ENCODE data around the gene GULP1.
"Not testable (repeated sequence)": the region's sequence is repeated elsewhere in the genome, so short reads cannot be mapped to it uniquely, and the experiment has no call there.

Gene GULP1

DNA sequence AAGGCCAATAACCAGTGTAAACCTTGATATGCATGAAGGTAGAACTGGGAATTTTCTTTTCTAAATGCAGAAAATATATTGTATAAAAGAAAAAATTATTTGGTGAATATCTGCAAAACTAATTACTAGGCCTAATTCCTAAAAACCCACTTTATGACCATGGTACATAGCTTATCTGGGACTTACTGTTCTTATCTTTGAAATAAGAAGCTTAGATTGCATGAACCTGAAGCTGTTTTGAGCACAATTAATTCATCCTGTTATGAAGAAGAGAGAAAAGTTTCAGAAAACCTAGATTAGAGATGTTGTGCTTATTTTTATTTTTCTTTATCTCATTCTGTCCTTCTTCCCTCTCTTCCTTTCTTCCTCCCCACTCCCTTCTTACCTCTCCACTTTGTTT lies 235.0 kb downstream of the GULP1 start:
- Histone ChIP-seq H3K4me1 (ENCODE audit: control insufficient read depth, insufficient read depth, low read length) (no peaks in the 10 kb centered on the region), H3K36me3 (ENCODE audit: control insufficient read depth, insufficient read depth, low read length) (peaks cover 30% of the 10 kb centered on the region), H3K9me3 (ENCODE audit: control insufficient read depth, insufficient read depth, low read length) (0 out of 2 replicates have a peak, but pooled peaks cover 5% of the 10 kb centered on the region), H3K27ac (ENCODE audit: low read depth, low read length) (no peak overlapping the region), H3K27me3 (ENCODE audit: control insufficient read depth, insufficient read depth, low read length) (no peaks in the 10 kb centered on the region), H3K4me3 (ENCODE audit: low read depth, low read length) (no peak overlapping the region), H3K9ac (ENCODE audit: low read depth, low read length) (no peak overlapping the region)

DNA sequence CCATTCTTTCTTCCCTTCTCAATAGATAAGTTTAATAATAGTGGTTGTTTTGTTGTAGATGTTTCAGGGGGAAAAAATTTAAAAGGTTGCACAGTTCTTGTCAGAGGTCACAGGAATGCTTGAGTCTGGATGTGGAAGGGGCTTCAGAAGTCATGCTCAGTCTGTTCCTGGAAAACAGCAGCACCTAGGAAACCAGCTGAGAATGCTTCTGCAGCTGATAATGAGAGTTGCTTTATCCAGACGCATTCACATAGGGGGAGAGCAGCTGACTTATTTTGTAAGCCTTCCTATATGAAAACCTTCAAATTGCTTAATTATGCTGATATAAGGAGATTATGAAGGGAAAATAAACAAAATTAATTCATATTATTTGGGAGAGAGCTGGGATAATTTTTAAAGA lies 235.5 kb downstream of the GULP1 start:
- Histone ChIP-seq H3K4me1 (ENCODE audit: control insufficient read depth, insufficient read depth, low read length) (no peaks in the 10 kb centered on the region), H3K27me3 (ENCODE audit: control insufficient read depth, insufficient read depth, low read length) (no peaks in the 10 kb centered on the region), H3K9me3 (ENCODE audit: control insufficient read depth, insufficient read depth, low read length) (0 out of 2 replicates have a peak, but pooled peaks cover 5% of the 10 kb centered on the region), H3K9ac (ENCODE audit: low read depth, low read length) (no peak overlapping the region), H3K27ac (ENCODE audit: low read depth, low read length) (no peak overlapping the region), H3K4me3 (ENCODE audit: low read depth, low read length) (no peak overlapping the region), H3K36me3 (ENCODE audit: control insufficient read depth, insufficient read depth, low read length) (peaks cover 30% of the 10 kb centered on the region)

DNA sequence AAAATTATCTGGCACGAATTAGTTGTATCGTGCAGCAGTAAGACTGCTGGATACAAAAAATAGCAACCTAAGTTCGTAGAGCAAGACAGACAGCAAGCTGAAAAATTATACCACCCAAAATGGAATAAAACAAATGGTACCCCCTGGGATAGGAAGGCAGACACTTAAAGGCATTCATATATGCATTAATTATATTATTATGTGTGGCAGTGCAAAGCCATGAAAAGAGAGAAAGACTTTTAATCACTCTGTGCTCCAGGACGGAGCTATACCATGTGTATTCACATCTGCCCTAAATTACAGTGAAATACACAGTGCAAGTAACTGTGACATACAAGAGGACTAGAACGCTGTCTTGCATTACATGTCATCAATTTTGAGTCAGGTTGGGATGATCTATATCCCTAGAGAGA lies 235.9 kb downstream of the GULP1 start:
- Histone ChIP-seq H3K9ac (ENCODE audit: low read depth, low read length) (no peak overlapping the region), H3K36me3 (ENCODE audit: control insufficient read depth, insufficient read depth, low read length) (peaks cover 29% of the 10 kb centered on the region), H3K27ac (ENCODE audit: low read depth, low read length) (no peak overlapping the region), H3K4me3 (ENCODE audit: low read depth, low read length) (no peak overlapping the region), H3K27me3 (ENCODE audit: control insufficient read depth, insufficient read depth, low read length) (no peaks in the 10 kb centered on the region), H3K9me3 (ENCODE audit: control insufficient read depth, insufficient read depth, low read length) (0 out of 2 replicates have a peak, but pooled peaks cover 5% of the 10 kb centered on the region), H3K4me1 (ENCODE audit: control insufficient read depth, insufficient read depth, low read length) (no peaks in the 10 kb centered on the region)

DNA sequence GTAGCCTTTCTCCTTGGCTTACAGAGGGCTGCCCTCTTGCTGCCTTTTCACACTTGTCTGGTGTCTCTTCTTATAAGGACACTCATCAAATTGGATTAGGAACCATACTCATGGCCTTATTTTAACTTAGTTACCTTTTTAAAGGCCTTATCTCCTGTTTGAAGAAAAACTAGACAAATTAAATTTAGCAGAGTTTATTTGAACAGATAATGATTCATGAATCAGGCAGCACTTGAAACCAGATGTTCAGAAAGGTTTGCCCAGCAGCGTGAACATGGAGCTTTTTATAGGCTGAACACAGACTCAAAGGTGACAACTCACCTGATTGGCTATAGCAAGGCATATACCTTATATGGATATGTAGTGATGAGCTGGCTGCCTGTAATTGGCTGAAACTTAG lies 238.0 kb downstream of the GULP1 start:
- Histone ChIP-seq H3K9ac (ENCODE audit: low read depth, low read length) (no peak overlapping the region), H3K36me3 (ENCODE audit: control insufficient read depth, insufficient read depth, low read length) (peaks cover 20% of the 10 kb centered on the region), H3K4me3 (ENCODE audit: low read depth, low read length) (no peak overlapping the region), H3K27me3 (ENCODE audit: control insufficient read depth, insufficient read depth, low read length) (no peaks in the 10 kb centered on the region), H3K4me1 (ENCODE audit: control insufficient read depth, insufficient read depth, low read length) (no peaks in the 10 kb centered on the region), H3K9me3 (ENCODE audit: control insufficient read depth, insufficient read depth, low read length) (0 out of 2 replicates have a peak, but pooled peaks cover 5% of the 10 kb centered on the region), H3K27ac (ENCODE audit: low read depth, low read length) (no peak overlapping the region)

DNA sequence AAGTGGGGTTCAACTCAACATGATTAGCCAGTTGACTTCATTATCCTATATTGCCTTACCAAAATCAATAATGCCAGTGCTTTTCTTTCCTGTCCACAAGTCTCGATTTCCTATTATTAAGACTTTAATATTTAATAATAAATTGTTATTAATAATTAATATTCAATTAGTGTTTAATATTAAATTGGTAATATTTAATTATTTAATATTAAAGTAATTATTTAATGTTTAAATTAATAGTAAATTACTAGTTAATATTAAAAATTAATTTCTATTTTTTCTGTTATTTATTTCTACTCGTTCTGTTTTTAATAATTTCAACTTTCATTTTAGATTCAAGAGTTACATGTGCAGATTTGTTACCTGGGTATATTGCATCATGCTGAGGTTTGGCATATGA lies 243.2 kb downstream of the GULP1 start:
- Histone ChIP-seq H3K4me3 (ENCODE audit: low read depth, low read length) (no peak overlapping the region), H3K27ac (ENCODE audit: low read depth, low read length) (no peak overlapping the region), H3K9me3 (ENCODE audit: control insufficient read depth, insufficient read depth, low read length) (no peaks in the 10 kb centered on the region), H3K4me1 (ENCODE audit: control insufficient read depth, insufficient read depth, low read length) (no peaks in the 10 kb centered on the region; the same call in 1 of the 2 replicates), H3K9ac (ENCODE audit: low read depth, low read length) (no peak overlapping the region), H3K27me3 (ENCODE audit: control insufficient read depth, insufficient read depth, low read length) (no peaks in the 10 kb centered on the region), H3K36me3 (ENCODE audit: control insufficient read depth, insufficient read depth, low read length) (peaks cover 4% of the 10 kb centered on the region; the same call in 1 of the 2 replicates)

DNA sequence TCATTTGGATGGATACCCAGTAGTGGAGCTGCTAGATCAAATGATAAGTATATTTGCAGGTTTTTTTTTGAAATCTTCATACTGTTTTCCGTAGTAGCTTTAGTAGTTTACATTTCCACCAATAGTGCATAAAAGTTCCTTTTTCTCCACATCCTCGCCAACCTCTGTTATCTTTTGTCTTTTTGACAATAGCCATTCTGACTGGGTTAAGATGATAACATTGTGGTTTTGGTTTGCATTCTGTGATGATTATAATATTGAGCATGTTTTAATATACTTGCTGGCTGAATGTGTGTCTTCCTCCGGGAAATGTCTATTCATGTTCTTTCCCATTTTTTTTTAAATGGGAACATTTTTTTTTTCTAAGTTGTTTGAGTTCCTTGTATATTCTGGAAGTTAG lies 260.0 kb downstream of the GULP1 start:
- Histone ChIP-seq H3K9me3 (ENCODE audit: control insufficient read depth, insufficient read depth, low read length) (no peaks in the 10 kb centered on the region), H3K27ac (ENCODE audit: low read depth, low read length) (no peak overlapping the region), H3K9ac (ENCODE audit: low read depth, low read length) (no peak overlapping the region), H3K27me3 (ENCODE audit: control insufficient read depth, insufficient read depth, low read length) (no peaks in the 10 kb centered on the region), H3K4me3 (ENCODE audit: low read depth, low read length) (no peak overlapping the region), H3K4me1 (ENCODE audit: control insufficient read depth, insufficient read depth, low read length) (no peaks in the 10 kb centered on the region), H3K36me3 (ENCODE audit: control insufficient read depth, insufficient read depth, low read length) (no peaks in the 10 kb centered on the region)

DNA sequence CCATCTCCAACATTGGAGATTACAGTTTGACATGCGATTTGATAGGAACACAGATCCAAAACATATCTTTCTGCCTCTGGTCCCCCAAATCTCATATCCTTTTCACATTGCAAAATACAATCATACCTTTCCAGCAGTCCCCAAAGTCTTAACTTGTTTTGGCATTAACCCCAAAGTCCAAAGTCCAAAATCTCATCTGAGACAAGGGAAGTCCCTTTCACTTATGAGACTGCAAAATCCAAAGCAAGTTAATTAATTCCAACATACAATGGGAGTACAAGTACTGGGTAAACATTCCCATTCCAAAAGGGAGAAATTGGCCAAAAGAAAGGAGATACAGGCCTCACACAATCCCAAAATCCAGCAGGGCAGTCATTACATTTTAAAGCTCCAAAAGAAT lies 265.4 kb downstream of the GULP1 start:
- Histone ChIP-seq H3K27me3 (ENCODE audit: control insufficient read depth, insufficient read depth, low read length) (no peaks in the 10 kb centered on the region), H3K27ac (ENCODE audit: low read depth, low read length) (no peak overlapping the region), H3K36me3 (ENCODE audit: control insufficient read depth, insufficient read depth, low read length) (peaks cover 3% of the 10 kb centered on the region; the same call in 1 of the 2 replicates), H3K9ac (ENCODE audit: low read depth, low read length) (no peak overlapping the region), H3K9me3 (ENCODE audit: control insufficient read depth, insufficient read depth, low read length) (no peaks in the 10 kb centered on the region; the same call in 1 of the 2 replicates), H3K4me3 (ENCODE audit: low read depth, low read length) (no peak overlapping the region), H3K4me1 (ENCODE audit: control insufficient read depth, insufficient read depth, low read length) (no peaks in the 10 kb centered on the region)

DNA sequence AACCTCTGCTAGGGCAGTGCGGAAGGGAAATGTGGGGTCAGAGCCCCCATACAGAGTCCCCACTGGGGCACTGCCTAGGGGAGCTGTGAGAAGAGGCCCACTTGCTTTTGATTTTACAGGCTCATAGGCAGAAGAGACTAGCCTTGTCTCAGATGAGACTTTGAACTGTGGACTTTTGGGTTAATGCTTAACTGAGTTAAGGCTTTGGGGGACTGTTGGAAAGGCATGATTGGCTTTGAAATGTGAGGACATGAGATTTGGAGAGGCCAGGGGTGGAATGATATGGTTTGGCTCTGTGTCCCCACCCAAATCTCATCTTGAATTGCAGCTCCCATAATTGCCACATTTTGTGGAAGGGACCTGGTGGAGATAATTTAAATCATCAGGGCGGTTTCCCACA lies 267.8 kb downstream of the GULP1 start:
- H3K4me3 ChIP-seq (ENCODE audit: low read depth, low read length); H3K4me1 ChIP-seq (ENCODE audit: control insufficient read depth, insufficient read depth, low read length); H3K27me3 ChIP-seq (ENCODE audit: control insufficient read depth, insufficient read depth, low read length); H3K9ac ChIP-seq (ENCODE audit: low read depth, low read length); H3K27ac ChIP-seq (ENCODE audit: low read depth, low read length); H3K36me3 ChIP-seq (ENCODE audit: control insufficient read depth, insufficient read depth, low read length); H3K9me3 ChIP-seq (ENCODE audit: control insufficient read depth, insufficient read depth, low read length): not testable (repeated sequence)

DNA sequence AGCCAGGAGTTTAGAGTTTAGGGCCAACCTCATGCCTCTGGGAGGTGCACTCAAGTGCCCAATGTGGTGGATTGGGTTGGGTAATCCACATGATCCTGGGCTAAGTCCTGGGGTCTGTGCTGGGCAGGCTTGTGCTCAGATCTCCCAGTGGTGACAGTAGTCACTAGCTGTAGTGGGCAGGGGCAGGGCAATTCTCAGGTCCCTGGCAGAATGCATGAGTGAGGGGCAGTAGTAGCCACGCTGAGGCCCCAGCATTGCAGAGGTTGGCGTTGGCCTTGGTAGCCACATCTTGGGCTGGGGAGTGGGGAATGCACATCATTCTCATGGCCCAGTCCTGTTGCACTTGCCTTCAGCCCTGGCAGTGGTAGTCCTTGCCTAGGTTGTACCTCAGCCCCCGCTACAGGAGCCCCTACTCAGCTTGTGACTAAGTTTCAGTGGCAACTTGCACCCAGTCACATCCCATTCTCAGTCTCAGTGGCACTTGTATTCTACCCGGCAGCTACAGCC lies 269.9 kb downstream of the GULP1 start:
- no peak overlapping the region for H3K27ac ChIP-seq (ENCODE audit: low read depth, low read length)
- H3K36me3 ChIP-seq (ENCODE audit: control insufficient read depth, insufficient read depth, low read length), result peaks cover 3% of the 10 kb centered on the region; the same call in 1 of the 2 replicates
- no peaks in the 10 kb centered on the region for H3K27me3 ChIP-seq (ENCODE audit: control insufficient read depth, insufficient read depth, low read length)
- H3K9me3 ChIP-seq (ENCODE audit: control insufficient read depth, insufficient read depth, low read length), result no peaks in the 10 kb centered on the region; the same call in 1 of the 2 replicates
- no peak overlapping the region for H3K9ac ChIP-seq (ENCODE audit: low read depth, low read length)
- H3K4me1 ChIP-seq (ENCODE audit: control insufficient read depth, insufficient read depth, low read length), result no peaks in the 10 kb centered on the region
- H3K4me3 ChIP-seq (ENCODE audit: low read depth, low read length), result no peak overlapping the region

DNA sequence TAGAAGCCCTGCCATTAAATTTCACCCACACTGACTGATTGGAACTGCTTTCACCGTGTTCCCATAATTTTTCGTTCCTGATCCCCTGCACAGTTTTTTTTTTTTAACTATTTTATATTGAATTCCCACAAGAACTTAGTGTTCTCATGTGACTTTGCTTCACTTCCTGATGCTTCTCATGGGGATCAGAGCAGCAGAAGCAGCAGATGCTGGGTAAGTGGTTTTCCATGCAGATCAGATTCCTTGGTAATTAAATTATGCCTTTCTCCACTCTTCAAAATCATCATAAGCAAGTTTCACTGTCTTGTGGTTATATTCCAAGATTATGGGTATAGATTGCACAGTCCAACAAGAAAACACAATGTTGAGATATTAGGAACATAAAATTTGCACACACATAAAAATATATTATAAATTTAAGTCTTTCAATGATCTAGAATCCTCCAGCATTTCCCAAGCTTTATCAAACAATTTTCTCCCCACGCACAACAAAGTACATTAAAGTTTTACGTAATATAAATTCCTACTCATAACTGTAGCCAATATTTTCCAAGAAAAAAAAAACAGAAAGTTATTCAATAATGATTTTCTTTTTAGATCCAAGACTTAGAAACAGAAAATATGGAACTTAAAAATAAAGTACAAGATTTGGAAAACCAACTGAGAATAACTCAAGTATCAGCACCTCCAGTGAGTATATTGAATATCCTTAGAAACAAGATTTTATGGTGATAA lies 277.9 kb downstream of the GULP1 start:
- Histone ChIP-seq H3K4me1 (ENCODE audit: control insufficient read depth, insufficient read depth, low read length) (no peaks in the 10 kb centered on the region), H3K36me3 (ENCODE audit: control insufficient read depth, insufficient read depth, low read length) (peaks cover 47% of the 10 kb centered on the region), H3K27me3 (ENCODE audit: control insufficient read depth, insufficient read depth, low read length) (no peaks in the 10 kb centered on the region), H3K27ac (ENCODE audit: low read depth, low read length) (no peak overlapping the region), H3K9me3 (ENCODE audit: control insufficient read depth, insufficient read depth, low read length) (no peaks in the 10 kb centered on the region), H3K9ac (ENCODE audit: low read depth, low read length) (no peak overlapping the region), H3K4me3 (ENCODE audit: low read depth, low read length) (no peak overlapping the region)

DNA sequence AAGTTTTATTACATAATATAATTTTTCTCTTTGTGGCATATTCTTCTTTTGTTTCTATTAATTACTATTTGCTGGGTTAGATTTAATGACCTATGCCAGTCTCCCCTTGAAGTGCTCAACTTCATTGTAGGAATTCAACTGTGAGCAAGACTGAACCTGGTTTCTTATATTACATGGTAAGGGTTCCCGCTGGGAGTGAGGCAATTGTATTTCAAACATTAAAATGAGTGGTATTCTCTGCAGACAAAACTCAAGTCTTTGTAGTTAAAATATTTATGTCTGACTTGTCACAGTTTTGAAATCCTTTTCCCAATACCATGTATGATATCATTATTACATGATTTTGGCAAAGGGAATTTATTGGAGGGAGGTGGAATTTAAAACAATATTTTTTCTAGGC lies 278.7 kb downstream of the GULP1 start:
- no peak overlapping the region for H3K27ac ChIP-seq (ENCODE audit: low read depth, low read length)
- no peaks in the 10 kb centered on the region for H3K4me1 ChIP-seq (ENCODE audit: control insufficient read depth, insufficient read depth, low read length)
- H3K4me3 ChIP-seq (ENCODE audit: low read depth, low read length), result no peak overlapping the region
- H3K36me3 ChIP-seq (ENCODE audit: control insufficient read depth, insufficient read depth, low read length), result peaks cover 50% of the 10 kb centered on the region
- H3K9ac ChIP-seq (ENCODE audit: low read depth, low read length), result no peak overlapping the region
- H3K27me3 ChIP-seq (ENCODE audit: control insufficient read depth, insufficient read depth, low read length), result no peaks in the 10 kb centered on the region
- H3K9me3 ChIP-seq (ENCODE audit: control insufficient read depth, insufficient read depth, low read length), result no peaks in the 10 kb centered on the region
